ENCODE results near the gene IL1RL1. TPM values are rescaled to one million over a fixed set of nuclear protein-coding genes. Genes with fewer than 3 reads are reported as not detected.
"Not testable (repeated sequence)": the region's sequence is repeated elsewhere in the genome, so short reads cannot be mapped to it uniquely, and the experiment has no call there.

Gene IL1RL1
- total RNA-seq, 1 donor from 2014 or later, result not detected

GRCh38 chr2:102317715-102318114 is 6.4 kb downstream of the IL1RL1 start:
- Mint-ChIP-seq H3K4me1 (ENCODE audit: low read depth) (peaks cover 3% of the 10 kb centered on the region), H3K27me3 (no peaks in the 10 kb centered on the region), H3K36me3 (ENCODE audit: insufficient read depth) (no peaks in the 10 kb centered on the region), H3K27ac (no peak overlapping the region), H3K9me3 (ENCODE audit: low read depth) (no peaks in the 10 kb centered on the region), H3K4me3 (ENCODE audit: low read depth) (no peak overlapping the region)
- TF ChIP-seq CTCF (IDR thresholded peaks at IDR 0.05; ENCODE audit: unreplicated experiment), result no peak
- no peak for DNase-seq (ENCODE audit: low spot score, unreplicated experiment)

- TF ChIP-seq CTCF (IDR thresholded peaks at IDR 0.05; ENCODE audit: unreplicated experiment), result no peak
- Mint-ChIP-seq H3K27ac (no peak overlapping the region), H3K9me3 (ENCODE audit: low read depth) (no peaks in the 10 kb centered on the region), H3K4me1 (ENCODE audit: low read depth) (peaks cover 3% of the 10 kb centered on the region), H3K36me3 (ENCODE audit: insufficient read depth) (no peaks in the 10 kb centered on the region), H3K4me3 (ENCODE audit: low read depth) (no peak overlapping the region), H3K27me3 (no peaks in the 10 kb centered on the region)
- DNase-seq (ENCODE audit: low spot score, unreplicated experiment), result no peak
Observed at GRCh38 chr2:102318437-102318836, 7.1 kb downstream of the IL1RL1 start.

GRCh38 chr2:102321941-102322719 is 10.8 kb downstream of the IL1RL1 start:
- Mint-ChIP-seq H3K36me3 (ENCODE audit: insufficient read depth) (no peaks in the 10 kb centered on the region), H3K27ac (no peak overlapping the region), H3K4me1 (ENCODE audit: low read depth) (no peaks in the 10 kb centered on the region), H3K27me3 (no peaks in the 10 kb centered on the region), H3K4me3 (ENCODE audit: low read depth) (no peak overlapping the region), H3K9me3 (ENCODE audit: low read depth) (peaks cover 10% of the 10 kb centered on the region)
- TF ChIP-seq CTCF (IDR thresholded peaks at IDR 0.05; ENCODE audit: unreplicated experiment), result no peak
- no peak for DNase-seq (ENCODE audit: low spot score, unreplicated experiment)

- not testable (repeated sequence) for H3K4me1 Mint-ChIP-seq (ENCODE audit: low read depth); DNase-seq (ENCODE audit: low spot score, unreplicated experiment); H3K27ac Mint-ChIP-seq; H3K27me3 Mint-ChIP-seq; H3K36me3 Mint-ChIP-seq (ENCODE audit: insufficient read depth); H3K4me3 Mint-ChIP-seq (ENCODE audit: low read depth)
- peaks cover 14% of the 10 kb centered on the region for H3K9me3 Mint-ChIP-seq (ENCODE audit: low read depth)
Observed at GRCh38 chr2:102324914-102325313, 13.6 kb downstream of the IL1RL1 start.

GRCh38 chr2:102331311-102331980 is 20.1 kb downstream of the IL1RL1 start:
- Mint-ChIP-seq H3K4me3 (ENCODE audit: low read depth) (no peak overlapping the region), H3K9me3 (ENCODE audit: low read depth) (peaks cover 4% of the 10 kb centered on the region), H3K36me3 (ENCODE audit: insufficient read depth) (no peaks in the 10 kb centered on the region), H3K27ac (no peak overlapping the region), H3K4me1 (ENCODE audit: low read depth) (no peaks in the 10 kb centered on the region), H3K27me3 (peaks cover 6% of the 10 kb centered on the region)
- no peak for TF ChIP-seq CTCF (IDR thresholded peaks at IDR 0.05; ENCODE audit: unreplicated experiment)
- DNase-seq (ENCODE audit: low spot score, unreplicated experiment), result no peak

Measured in progenitor cell of endocrine pancreas (in vitro differentiated cells).